Endothelial cell of umbilical vein (primary cell): Measurements from ENCODE around the gene OR2L2. TPM values are rescaled to one million over a fixed set of nuclear protein-coding genes. Genes with fewer than 3 reads are reported as not detected.

Experiments used
- BruUV-seq: library from RNA; stranded (reverse); fragments of 400-500 nt; replicated peaks from 2 replicates; lab custom pipeline; 2021; lab: Mats Ljungman, UMichigan
- CTCF ChIA-PET: fragments of 300-600, 350-600 bp; sonication (Branson Sonifier 250); formaldehyde crosslinking; loops from one replicate; lab custom pipeline; 2021; ENCODE audit warnings: antibody characterized with exemption, inconsistent platforms; lab: Charles Lee
- POLR2A ChIA-PET: fragments of 300-600, 350-600 bp; sonication (Branson Sonifier 250); formaldehyde crosslinking; loops from one replicate; lab custom pipeline; 2021; ENCODE audit warnings: antibody characterized with exemption, inconsistent platforms; lab: Charles Lee
- DNase-seq: peaks from one replicate; pipeline ENCODE4 v3.0.0-alpha.2; 2011; ENCODE audit warnings: low read depth, low spot score
- FAIRE-seq: peaks from 2 replicates; lab custom pipeline; 2011; peaks lifted over from hg19 to GRCh38; lab: Jason Lieb, UNC
- H2AFZ ChIP-seq: 2 replicates; pipeline ENCODE4 v1.6.0; 2012; ENCODE audit warnings: low read depth, low read length, control low read depth, inconsistent platforms
- H3K27ac ChIP-seq: 2 replicates; pipeline ENCODE4 v1.5.1; 2011; ENCODE audit warnings: low read depth, mild to moderate bottlenecking, control low read depth, low read length, moderate library complexity; ENCODE audit not compliant: insufficient read depth
- H3K27me3 ChIP-seq, 2 experiments: 2 replicates each; pipeline versions ENCODE4 v1.6.0 to v1.6.1; 2011; ENCODE audit warnings: low read length in 2 of 2, mixed read lengths in 1 of 2; ENCODE audit not compliant: control insufficient read depth in 2 of 2, insufficient read depth in 2 of 2
- H3K36me3 ChIP-seq, 2 experiments: 2 replicates in 1 of 2; 3 replicates in 1 of 2; pipeline ENCODE4 v1.5.1; 2011; ENCODE audit warnings: low read length in 2 of 2, mild to moderate bottlenecking in 1 of 2, moderate library complexity in 1 of 2; ENCODE audit not compliant: control insufficient read depth in 2 of 2, insufficient read depth in 2 of 2; ENCODE audit errors: extremely low read depth in 1 of 2
- H3K4me1 ChIP-seq: 3 replicates; pipeline ENCODE4 v1.5.1; 2011; ENCODE audit warnings: mild to moderate bottlenecking, low read length; ENCODE audit not compliant: control insufficient read depth, insufficient read depth; ENCODE audit errors: extremely low read depth
- H3K4me2 ChIP-seq: 2 replicates; pipeline ENCODE4 v1.6.1; 2011; ENCODE audit warnings: low read length, control low read depth, mixed read lengths; ENCODE audit not compliant: insufficient read depth
- H3K4me3 ChIP-seq, 3 experiments: fragments of 200-600 bp in 1 of 3; sonication (generic), shearing (Covaris generic) in 1 of 3; replicated peaks in 1 of 3; 2 replicates each; pipeline ENCODE4 v1.5.1; 2011 to 2016; ENCODE audit warnings: control low read depth in 3 of 3, low read length in 3 of 3, mild to moderate bottlenecking in 2 of 3, inconsistent platforms in 1 of 3, low read depth in 1 of 3, moderate library complexity in 1 of 3; ENCODE audit not compliant: insufficient read depth in 1 of 3
- H3K79me2 ChIP-seq: 2 replicates; pipeline ENCODE4 v1.6.0; 2012; ENCODE audit warnings: low read length, inconsistent platforms; ENCODE audit not compliant: control insufficient read depth, insufficient read depth
- H3K9ac ChIP-seq: replicated peaks from 2 replicates; pipeline ENCODE3; 2011; ENCODE audit warnings: low read length, control low read depth; ENCODE audit not compliant: insufficient read depth; ENCODE audit errors: extremely low read depth
- H3K9me1 ChIP-seq: replicated peaks from 3 replicates; pipeline ENCODE4 v1.6.0; 2011; ENCODE audit warnings: mild to moderate bottlenecking, low read length; ENCODE audit not compliant: control insufficient read depth, insufficient read depth; ENCODE audit errors: extremely low read depth
- H3K9me3 ChIP-seq: replicated peaks from 2 replicates; pipeline ENCODE4 v1.5.1; 2012; ENCODE audit warnings: low read length, inconsistent platforms; ENCODE audit not compliant: control insufficient read depth, insufficient read depth
- H4K20me1 ChIP-seq: replicated peaks from 2 replicates; pipeline ENCODE3; 2011; ENCODE audit warnings: mild to moderate bottlenecking, low read length; ENCODE audit not compliant: control insufficient read depth, insufficient read depth; ENCODE audit errors: extremely low read depth
- EZH2 ChIP-seq: IDR thresholded peaks from 2 replicates; pipeline ENCODE4 v1.6.1; 2012; ENCODE audit warnings: borderline replicate concordance, low read depth, mild to moderate bottlenecking, moderate library complexity, low read length, inconsistent platforms; ENCODE audit not compliant: severe bottlenecking
- FOS ChIP-seq: IDR thresholded peaks from 2 replicates; pipeline ENCODE4 v1.6.1; 2011; ENCODE audit warnings: mild to moderate bottlenecking, low read length, moderate library complexity, borderline replicate concordance; ENCODE audit not compliant: insufficient read depth
- GATA2 ChIP-seq: IDR thresholded peaks from 2 replicates; pipeline ENCODE4 v1.7.0; 2011; ENCODE audit warnings: low read depth, mild to moderate bottlenecking, moderate library complexity, mixed read lengths, low read length; ENCODE audit not compliant: insufficient read length, insufficient read depth
- JUN ChIP-seq: IDR thresholded peaks from 2 replicates; pipeline ENCODE4 v1.6.1; 2011; ENCODE audit warnings: borderline replicate concordance, low read depth; ENCODE audit not compliant: insufficient read length, insufficient read depth
- MYC ChIP-seq: IDR thresholded peaks from one replicate; pipeline ENCODE4 v1.6.1; 2011; ENCODE audit warnings: mild to moderate bottlenecking, low read depth, low read length
- POLR2A ChIP-seq: IDR thresholded peaks from 2 replicates; pipeline ENCODE4 v1.6.1; 2012; ENCODE audit warnings: low read depth, mild to moderate bottlenecking, control low read depth, low read length
- POLR2AphosphoS5 ChIP-seq: IDR thresholded peaks from 2 replicates; pipeline ENCODE4 v1.6.1; 2012; ENCODE audit warnings: low read depth, mild to moderate bottlenecking, control low read depth, low read length, moderate library complexity; ENCODE audit not compliant: insufficient read depth
- dilution Hi-C: fragments of 300-500 bp; cut with MboI; formaldehyde crosslinking; loops from one replicate; pipeline ENCODE4 v1.15.0; 2019; ENCODE audit warnings: low sequenced_read_pairs; ENCODE audit not compliant: extremely low pct_ligation_motif_present
- intact Hi-C: fragments of 100-400 bp; cut with micrococcal nuclease; formaldehyde crosslinking; loops from one replicate; pipeline ENCODE4 v1.10.0; 2022
- polyA plus RNA-seq, 4 experiments: library from polyadenylated mRNA; depleted of rRNA in 3 of 4; stranded (reverse) in 3 of 4; unstranded in 1 of 4; fragments of >200 nt; gene quantifications; 2 replicates each; pipeline versions ENCODE4 v1.2.1 to v1.2.3, GENCODE V29; 2011 to 2012; ENCODE audit warnings: missing spikeins in 1 of 4
- total RNA-seq: library from RNA; stranded (reverse); gene quantifications from 2 replicates; pipeline ENCODE4 v1.2.3, GENCODE V29; 2021
- TF ChIP-seq, protein P1 (sequence below): IDR thresholded peaks from 2 replicates; pipeline ENCODE4 v1.6.1; 2011; ENCODE audit not compliant: insufficient read depth, insufficient read length
- TF ChIP-seq, protein P2 (sequence below), 2 donors: IDR thresholded peaks; 1 replicate in 1 of 2; 2 replicates in 1 of 2; pipeline ENCODE4 v1.5.1; 2011; ENCODE audit warnings: low read length in 2 of 2, mild to moderate bottlenecking in 2 of 2, moderate library complexity in 2 of 2, control low read depth in 1 of 2, inconsistent platforms in 1 of 2, low read depth in 1 of 2; ENCODE audit not compliant: insufficient read depth in 1 of 2; ENCODE audit errors: extremely low read depth in 1 of 2

The OR2L2 gene
- total and polyA plus RNA-seq, 2 donors (not counting 3 experiments of a cell fraction or from before 2014, with no cell fraction given) = 0.07 TPM; not detected in 1

GRCh38 chr1:248015803-248016202, 14.1 kb upstream of the OR2L2 start:
- POLR2A ChIA-PET = no interaction called here
- no TSS peak for BruUV-seq

More at GRCh38 chr1:248015803-248016202, 14.1 kb upstream of the OR2L2 start:
- Histone ChIP-seq H3K79me2 (no peaks in the 10 kb centered on the region), H3K4me1 (no peaks in the 10 kb centered on the region), H2AFZ (no peak overlapping the region), H3K9ac (no peak overlapping the region), H3K9me3 (peaks cover 2% of the 10 kb centered on the region), H3K9me1 (no peaks in the 10 kb centered on the region), H3K27me3 (no peaks in the 10 kb centered on the region), H3K4me2 (no peak overlapping the region), H3K27ac (no peak overlapping the region), H3K4me3 (no peak overlapping the region), H4K20me1 (no peaks in the 10 kb centered on the region), H3K36me3 (no peaks in the 10 kb centered on the region)
- DNase-seq = no peak
- TF ChIP-seq EZH2 (no peak), JUN (no peak), FOS (no peak), MYC (no peak), POLR2A (no peak), POLR2AphosphoS5 (no peak), GATA2 (no peak)
- TF ChIP-seq, protein P1, sequence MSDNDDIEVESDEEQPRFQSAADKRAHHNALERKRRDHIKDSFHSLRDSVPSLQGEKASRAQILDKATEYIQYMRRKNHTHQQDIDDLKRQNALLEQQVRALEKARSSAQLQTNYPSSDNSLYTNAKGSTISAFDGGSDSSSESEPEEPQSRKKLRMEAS = no peak
- TF ChIP-seq, protein P2, sequence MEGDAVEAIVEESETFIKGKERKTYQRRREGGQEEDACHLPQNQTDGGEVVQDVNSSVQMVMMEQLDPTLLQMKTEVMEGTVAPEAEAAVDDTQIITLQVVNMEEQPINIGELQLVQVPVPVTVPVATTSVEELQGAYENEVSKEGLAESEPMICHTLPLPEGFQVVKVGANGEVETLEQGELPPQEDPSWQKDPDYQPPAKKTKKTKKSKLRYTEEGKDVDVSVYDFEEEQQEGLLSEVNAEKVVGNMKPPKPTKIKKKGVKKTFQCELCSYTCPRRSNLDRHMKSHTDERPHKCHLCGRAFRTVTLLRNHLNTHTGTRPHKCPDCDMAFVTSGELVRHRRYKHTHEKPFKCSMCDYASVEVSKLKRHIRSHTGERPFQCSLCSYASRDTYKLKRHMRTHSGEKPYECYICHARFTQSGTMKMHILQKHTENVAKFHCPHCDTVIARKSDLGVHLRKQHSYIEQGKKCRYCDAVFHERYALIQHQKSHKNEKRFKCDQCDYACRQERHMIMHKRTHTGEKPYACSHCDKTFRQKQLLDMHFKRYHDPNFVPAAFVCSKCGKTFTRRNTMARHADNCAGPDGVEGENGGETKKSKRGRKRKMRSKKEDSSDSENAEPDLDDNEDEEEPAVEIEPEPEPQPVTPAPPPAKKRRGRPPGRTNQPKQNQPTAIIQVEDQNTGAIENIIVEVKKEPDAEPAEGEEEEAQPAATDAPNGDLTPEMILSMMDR (IDR thresholded peaks at IDR 0.05; ENCODE audit: extremely low read depth in 1 of 2, insufficient read depth in 1 of 2, low read depth in 1 of 2, low read length in 2 of 2) = no peak
- no peak for FAIRE-seq
- intact Hi-C loops = no loop called here
- dilution Hi-C loops = no loop called here
- CTCF ChIA-PET = no interaction called here
